Natural killer cell (primary cell): ENCODE measurements around the gene PTGR2. TPM values are rescaled to one million over a fixed set of nuclear protein-coding genes. Genes with fewer than 3 reads are reported as not detected.

Experiments used
- ATAC-seq, 3 donors: fragments of 150-1000 bp in 2 of 3; fragments of 200-7000 bp in 1 of 3; cut with Tn5 transposase; 1 replicate in 1 of 3; 2 replicates in 2 of 3; pipeline ENCODE4 v1.10.0; 2021; ENCODE audit warnings: mild to moderate bottlenecking in 2 of 3, moderate library complexity in 2 of 3
- DNase-seq, 2 donors: peaks; one replicate each; pipeline versions ENCODE4 v3.0.0 to v3.0.0-alpha.2; 2013 to 2021; ENCODE audit warnings: mixed read lengths in 1 of 2
- H3K27ac ChIP-seq: one replicate; pipeline ENCODE4 v1.5.1; 2013; ENCODE audit warnings: mild to moderate bottlenecking, low read length
- H3K27me3 ChIP-seq: one replicate; pipeline ENCODE4 v1.6.1; 2013; ENCODE audit warnings: low read length; ENCODE audit not compliant: control insufficient read depth, insufficient read depth
- H3K36me3 ChIP-seq: one replicate; pipeline ENCODE4 v1.6.1; 2013; ENCODE audit warnings: low read length; ENCODE audit not compliant: control insufficient read depth, insufficient read depth
- H3K4me1 ChIP-seq: one replicate; pipeline ENCODE4 v1.6.1; 2013; ENCODE audit warnings: low read length; ENCODE audit not compliant: control insufficient read depth, insufficient read depth
- H3K4me3 ChIP-seq: one replicate; pipeline ENCODE4 v1.5.1; 2013; ENCODE audit warnings: low read length
- H3K9me3 ChIP-seq: one replicate; pipeline ENCODE4 v1.6.1; 2013; ENCODE audit warnings: low read length; ENCODE audit not compliant: control insufficient read depth, insufficient read depth
- H3K27ac Mint-ChIP-seq, 2 donors: one replicate each; pipeline ENCODE4 v1.8.0; 2022; ENCODE audit warnings: mild to moderate bottlenecking in 2 of 2, mixed read lengths in 2 of 2, moderate library complexity in 1 of 2
- H3K27me3 Mint-ChIP-seq, 2 donors: one replicate each; pipeline ENCODE4 v1.8.0; 2022; ENCODE audit warnings: low read depth in 2 of 2, mixed read lengths in 2 of 2
- H3K36me3 Mint-ChIP-seq: one replicate; pipeline ENCODE4 v1.8.0; 2022; ENCODE audit warnings: mixed read lengths
- H3K4me1 Mint-ChIP-seq, 2 donors: one replicate each; pipeline ENCODE4 v1.8.0; 2022; ENCODE audit warnings: mixed read lengths in 2 of 2
- H3K4me3 Mint-ChIP-seq: one replicate; pipeline ENCODE4 v1.8.0; 2022; ENCODE audit warnings: mild to moderate bottlenecking, moderate library complexity, mixed read lengths
- H3K9me3 Mint-ChIP-seq, 2 donors: one replicate each; pipeline ENCODE4 v1.8.0; 2022; ENCODE audit warnings: mixed read lengths in 2 of 2
- CTCF ChIP-seq: fragments of 200-600 bp; IDR thresholded peaks from one replicate; pipeline ENCODE4 v1.8.0; 2022; ENCODE audit warnings: antibody characterized with exemption
- WGBS: methylation state at CpG from one replicate; pipeline ENCODE4 v1.1.7; 2013; ENCODE audit warnings: missing lambda C conversion rate; ENCODE audit not compliant: insufficient coverage; 5-methylcytosine and 5-hydroxymethylcytosine counted together
- intact Hi-C: fragments of 100-400 bp; cut with micrococcal nuclease; formaldehyde crosslinking; loops from one replicate; pipeline ENCODE4 v1.14.2; 2022
- total RNA-seq, 4 donors: library from RNA; stranded (reverse); fragments of 120-200 nt in 1 of 4; gene quantifications; one replicate each; pipeline versions ENCODE4 v1.2.3 to v1.2.4, GENCODE V29; 2013 to 2022

The PTGR2 gene
- total RNA-seq, 3 donors from 2014 or later (not counting 1 experiment from before 2014, with no cell fraction given), result 0.48 to 1.5 (median 1.5) TPM

GRCh38 chr14:73896521-73896920 is 44.9 kb downstream of the PTGR2 start:
- Mint-ChIP-seq H3K4me1 (peaks cover 5 to 11% of the 10 kb centered on the region in 2 donors), H3K4me3 (no peak overlapping the region), H3K27ac (peak overlapping the region; percentile 4 to 49), H3K27me3 (no peaks in the 10 kb centered on the region), H3K36me3 (peaks cover 12% of the 10 kb centered on the region), H3K9me3 (no peaks in the 10 kb centered on the region)
- no peaks in the 10 kb centered on the region for H3K4me1 ChIP-seq
- intact Hi-C loops, result no loop called here
- H3K4me3 ChIP-seq, result no peak overlapping the region
- no peaks in the 10 kb centered on the region for H3K27me3 ChIP-seq
- WGBS, result 77% methylated on average over 1 of the region's 1 CpG
- peaks cover 64% of the 10 kb centered on the region for H3K36me3 ChIP-seq
- no peak for ATAC-seq
- TF ChIP-seq CTCF, result no peak
- no peak overlapping the region for H3K27ac ChIP-seq
- no peak for DNase-seq
- no peaks in the 10 kb centered on the region for H3K9me3 ChIP-seq

- peaks cover 23% of the 10 kb centered on the region for H3K36me3 Mint-ChIP-seq
- H3K36me3 ChIP-seq, result peaks cover 69% of the 10 kb centered on the region
- no peaks in the 10 kb centered on the region for H3K27me3 Mint-ChIP-seq
- DNase-seq, result no peak
- H3K27ac ChIP-seq, result no peak overlapping the region
- H3K9me3 Mint-ChIP-seq, result no peaks in the 10 kb centered on the region
- no peak overlapping the region for H3K27ac Mint-ChIP-seq
- no peak overlapping the region for H3K4me3 ChIP-seq
- no peaks in the 10 kb centered on the region for H3K4me1 ChIP-seq
- no peak overlapping the region for H3K4me3 Mint-ChIP-seq
- no peaks in the 10 kb centered on the region for H3K4me1 Mint-ChIP-seq
- intact Hi-C loops, result no loop called here
- H3K9me3 ChIP-seq, result no peaks in the 10 kb centered on the region
- H3K27me3 ChIP-seq, result no peaks in the 10 kb centered on the region
- TF ChIP-seq CTCF, result no peak
- 98% methylated on average over 3 of the region's 3 CpGs for WGBS
- no peak for ATAC-seq
These were observed 51.4 kb downstream of the PTGR2 start for GRCh38 chr14:73903028-73903427.

GRCh38 chr14:73909681-73910080 is 58.0 kb downstream of the PTGR2 start:
- WGBS, result 100% methylated on average over 1 of the region's 1 CpG
- intact Hi-C loops, result no loop called here
- H3K27ac Mint-ChIP-seq, result peak overlapping the region; percentile 24 to 59

More at GRCh38 chr14:73909681-73910080, 58.0 kb downstream of the PTGR2 start:
- H3K27ac ChIP-seq, result no peak overlapping the region
- no peak overlapping the region for H3K4me3 ChIP-seq
- H3K4me1 Mint-ChIP-seq, result peaks cover 10 to 16% of the 10 kb centered on the region in 2 donors
- no peaks in the 10 kb centered on the region for H3K27me3 ChIP-seq
- H3K9me3 ChIP-seq, result peaks cover 2% of the 10 kb centered on the region
- H3K36me3 Mint-ChIP-seq, result peaks cover 70% of the 10 kb centered on the region
- ATAC-seq, result no peak
- H3K4me3 Mint-ChIP-seq, result no peak overlapping the region
- no peak for TF ChIP-seq CTCF
- no peaks in the 10 kb centered on the region for H3K9me3 Mint-ChIP-seq
- no peak for DNase-seq
- H3K36me3 ChIP-seq, result peaks cover 80% of the 10 kb centered on the region
- no peaks in the 10 kb centered on the region for H3K4me1 ChIP-seq
- H3K27me3 Mint-ChIP-seq, result no peaks in the 10 kb centered on the region
